ENCODE measurements around the gene MOB2. TPM values are rescaled to one million over a fixed set of nuclear protein-coding genes. Genes with fewer than 3 reads are reported as not detected.
"Not testable (repeated sequence)": the region's sequence is repeated elsewhere in the genome, so short reads cannot be mapped to it uniquely, and the experiment has no call there.

MOB2 gene
- total RNA-seq, 2 experiments from 2014 or later = 49.5 to 52.9 TPM

DNA sequence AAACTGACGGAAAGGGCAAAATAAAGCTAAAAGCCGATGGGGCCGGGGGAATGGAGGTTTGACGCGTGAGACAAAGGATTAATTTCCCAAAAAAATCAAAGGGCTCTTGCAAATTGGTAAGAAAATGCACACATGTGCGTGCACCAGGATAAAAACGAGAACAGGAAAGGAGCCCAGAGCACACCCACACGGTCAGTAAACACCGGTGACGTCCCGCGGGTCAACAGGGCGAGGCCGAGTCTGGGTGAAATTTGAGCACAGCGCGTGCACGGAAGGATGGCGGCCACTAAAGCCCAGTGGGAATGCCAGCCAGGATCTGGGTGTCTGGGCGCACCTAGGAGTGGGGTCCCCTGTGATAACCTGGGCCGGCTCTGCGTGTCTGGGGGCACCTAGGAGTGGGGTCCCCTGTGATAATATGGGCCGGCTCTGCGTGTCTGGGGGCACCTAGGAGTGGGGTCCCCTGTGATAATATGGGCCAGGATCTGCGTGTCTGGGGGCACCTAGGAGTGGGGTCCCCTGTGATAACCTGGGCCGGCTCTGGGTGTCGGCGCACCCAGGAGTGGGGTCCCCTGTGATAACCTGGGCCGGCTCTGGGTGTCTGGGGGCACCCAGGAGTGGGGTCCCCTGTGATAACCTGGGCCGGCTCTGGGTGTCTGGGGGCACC is 52.5 kb downstream of the MOB2 start:
- CTCF ChIA-PET = no interaction called here
- no peak for DNase-seq
- Mint-ChIP-seq H3K27me3 (no peaks in the 10 kb centered on the region), H3K4me3 (no peak overlapping the region), H3K4me1 (no peaks in the 10 kb centered on the region), H3K36me3 (ENCODE audit: low read depth) (no peaks in the 10 kb centered on the region), H3K9me3 (peaks cover under 1% of the 10 kb centered on the region), H3K27ac (no peak overlapping the region)
- POLR2A ChIA-PET = no interaction called here

- Mint-ChIP-seq H3K4me3 (no peak overlapping the region), H3K9me3 (peaks cover 5% of the 10 kb centered on the region), H3K36me3 (ENCODE audit: low read depth) (no peaks in the 10 kb centered on the region), H3K4me1 (no peaks in the 10 kb centered on the region), H3K27me3 (no peaks in the 10 kb centered on the region), H3K27ac (no peak overlapping the region)
- ChIA-PET CTCF (no interaction called here), POLR2A (no interaction called here)
- no peak for DNase-seq
These were observed 53.0 kb downstream of the MOB2 start for GRCh38 chr11:1433568-1433967.

GRCh38 chr11:1428762-1429316 is 57.7 kb downstream of the MOB2 start:
- H3K4me3 Mint-ChIP-seq = no peak overlapping the region
- ChIA-PET CTCF (no interaction called here), POLR2A (no interaction called here)
- H3K9me3 Mint-ChIP-seq = peaks cover 5% of the 10 kb centered on the region
- H3K27me3 Mint-ChIP-seq = no peaks in the 10 kb centered on the region
- no peak for DNase-seq
- H3K4me1 Mint-ChIP-seq = no peaks in the 10 kb centered on the region
- no peak overlapping the region for H3K27ac Mint-ChIP-seq
- H3K36me3 Mint-ChIP-seq (ENCODE audit: low read depth) = no peaks in the 10 kb centered on the region

DNA sequence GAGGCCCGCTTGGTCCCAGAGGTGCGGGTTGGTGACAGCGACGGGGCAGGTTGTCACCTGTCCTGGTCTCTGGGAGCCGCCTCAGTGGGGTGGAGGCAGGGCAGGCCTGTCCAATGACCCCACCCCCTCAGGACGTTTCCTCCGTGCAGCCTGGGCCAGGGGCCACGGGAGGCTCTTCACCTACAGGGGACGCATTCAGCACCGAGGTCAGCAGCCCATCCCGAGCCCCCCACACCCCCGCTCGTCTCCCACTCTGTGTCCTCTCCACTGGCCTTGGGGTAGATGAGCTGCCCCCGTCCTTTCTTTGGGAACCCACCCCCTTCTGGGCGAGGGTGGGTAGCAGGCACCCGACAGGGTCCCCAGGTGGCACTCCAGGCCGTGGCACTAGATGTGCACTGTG is 61.1 kb downstream of the MOB2 start:
- peaks cover 8% of the 10 kb centered on the region for H3K9me3 Mint-ChIP-seq
- H3K36me3 Mint-ChIP-seq (ENCODE audit: low read depth) = no peaks in the 10 kb centered on the region
- no peaks in the 10 kb centered on the region for H3K4me1 Mint-ChIP-seq
- CTCF ChIA-PET = no interaction called here
- no peak overlapping the region for H3K27ac Mint-ChIP-seq
- H3K4me3 Mint-ChIP-seq = no peak overlapping the region
- DNase-seq = no peak
- POLR2A ChIA-PET = no interaction called here
- H3K27me3 Mint-ChIP-seq = no peaks in the 10 kb centered on the region

GRCh38 chr11:1425006-1425405 is 61.6 kb downstream of the MOB2 start:
- CTCF ChIA-PET = no interaction called here
- DNase-seq = no peak
- no peaks in the 10 kb centered on the region for H3K4me1 Mint-ChIP-seq

DNA sequence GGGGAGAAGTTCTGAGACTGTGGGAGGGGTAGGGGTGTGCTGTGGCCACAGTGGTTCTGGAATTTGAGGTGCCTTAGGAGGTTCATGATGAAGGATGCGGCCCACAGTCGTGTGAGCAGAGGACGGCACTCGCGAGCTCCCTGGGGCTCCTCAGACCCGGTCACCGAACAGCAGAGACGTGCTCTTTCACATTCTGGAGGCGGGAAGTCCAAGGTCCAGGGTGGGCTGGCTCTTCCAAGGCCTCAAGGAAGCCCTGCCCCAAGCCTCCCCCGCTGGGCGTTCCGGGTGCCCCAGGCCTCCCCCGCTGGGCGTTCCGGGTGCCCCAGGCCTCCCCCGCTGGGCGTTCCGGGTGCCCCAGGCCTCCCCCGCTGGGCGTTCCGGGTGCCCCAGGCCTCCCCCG is 63.2 kb downstream of the MOB2 start:
- H3K4me3 Mint-ChIP-seq; POLR2A ChIA-PET; H3K27ac Mint-ChIP-seq; H3K4me1 Mint-ChIP-seq; H3K27me3 Mint-ChIP-seq; CTCF ChIA-PET; H3K36me3 Mint-ChIP-seq (ENCODE audit: low read depth); DNase-seq: not testable (repeated sequence)
- H3K9me3 Mint-ChIP-seq = peaks cover 14% of the 10 kb centered on the region

More at GRCh38 chr11:1425006-1425405, 61.6 kb downstream of the MOB2 start:
- H3K9me3 Mint-ChIP-seq = peaks cover 8% of the 10 kb centered on the region
- no peak overlapping the region for H3K27ac Mint-ChIP-seq
- POLR2A ChIA-PET = no interaction called here
- H3K4me3 Mint-ChIP-seq = no peak overlapping the region
- no peaks in the 10 kb centered on the region for H3K36me3 Mint-ChIP-seq (ENCODE audit: low read depth)
- no peaks in the 10 kb centered on the region for H3K27me3 Mint-ChIP-seq

DNA sequence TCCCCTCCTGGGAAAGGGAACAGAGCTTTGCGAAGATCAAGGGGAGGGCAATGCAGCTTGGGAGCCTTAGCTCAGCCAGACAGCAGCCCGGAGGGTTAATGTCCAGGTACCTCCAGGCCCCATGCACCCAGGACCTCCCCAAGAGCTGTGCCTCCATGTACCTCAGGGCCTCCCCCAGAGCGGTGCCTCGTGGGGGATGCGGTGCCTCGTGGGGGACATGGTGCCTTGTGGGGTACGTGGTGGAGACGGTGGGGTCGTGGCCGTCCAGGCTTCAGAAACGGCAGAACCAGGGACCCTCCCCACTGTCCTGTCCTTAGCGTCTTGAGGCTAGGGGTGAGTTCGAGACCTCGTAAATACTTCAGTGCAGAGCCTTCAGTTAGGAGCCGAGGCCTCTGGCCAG is 63.6 kb downstream of the MOB2 start:
- peaks cover 7% of the 10 kb centered on the region for H3K36me3 Mint-ChIP-seq (ENCODE audit: low read depth)
- no peak overlapping the region for H3K27ac Mint-ChIP-seq
- no peak for DNase-seq
- H3K4me3 Mint-ChIP-seq = no peak overlapping the region
- no peaks in the 10 kb centered on the region for H3K4me1 Mint-ChIP-seq
- peaks cover 14% of the 10 kb centered on the region for H3K9me3 Mint-ChIP-seq
- ChIA-PET CTCF (no interaction called here), POLR2A (no interaction called here)
- no peaks in the 10 kb centered on the region for H3K27me3 Mint-ChIP-seq

DNA sequence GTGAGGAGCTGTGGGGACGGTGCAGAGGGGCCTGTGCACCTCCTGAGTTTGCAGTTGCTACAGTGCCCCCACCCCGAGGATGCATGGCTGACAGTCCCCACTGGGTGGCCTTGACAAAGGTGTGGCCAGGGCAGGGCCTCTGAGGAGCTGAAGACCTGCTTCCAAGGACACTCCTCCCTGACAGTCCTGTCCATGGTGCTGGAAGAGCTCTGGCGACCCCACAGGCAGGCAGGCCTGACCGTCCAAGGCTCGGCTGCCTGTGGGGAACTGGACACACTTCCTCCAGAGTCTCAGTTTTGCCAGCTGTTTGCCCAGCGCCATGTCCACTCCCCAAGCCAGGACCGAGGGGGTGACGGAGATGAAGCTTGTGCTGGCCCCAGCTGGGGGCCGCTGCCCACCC is 64.1 kb downstream of the MOB2 start:
- Mint-ChIP-seq H3K4me3 (no peak overlapping the region), H3K27me3 (no peaks in the 10 kb centered on the region), H3K36me3 (ENCODE audit: low read depth) (peaks cover 7% of the 10 kb centered on the region), H3K4me1 (no peaks in the 10 kb centered on the region), H3K9me3 (peaks cover 14% of the 10 kb centered on the region), H3K27ac (no peak overlapping the region)
- ChIA-PET CTCF (no interaction called here), POLR2A (no interaction called here)
- DNase-seq = no peak

- Mint-ChIP-seq H3K27me3 (no peaks in the 10 kb centered on the region), H3K36me3 (ENCODE audit: low read depth) (peaks cover 10% of the 10 kb centered on the region), H3K4me1 (no peaks in the 10 kb centered on the region), H3K27ac (no peak overlapping the region), H3K9me3 (peaks cover 19% of the 10 kb centered on the region), H3K4me3 (no peak overlapping the region)
- ChIA-PET CTCF (no interaction called here), POLR2A (no interaction called here)
- DNase-seq = no peak
These were observed 65.3 kb downstream of the MOB2 start for GRCh38 chr11:1421291-1421690.

DNA sequence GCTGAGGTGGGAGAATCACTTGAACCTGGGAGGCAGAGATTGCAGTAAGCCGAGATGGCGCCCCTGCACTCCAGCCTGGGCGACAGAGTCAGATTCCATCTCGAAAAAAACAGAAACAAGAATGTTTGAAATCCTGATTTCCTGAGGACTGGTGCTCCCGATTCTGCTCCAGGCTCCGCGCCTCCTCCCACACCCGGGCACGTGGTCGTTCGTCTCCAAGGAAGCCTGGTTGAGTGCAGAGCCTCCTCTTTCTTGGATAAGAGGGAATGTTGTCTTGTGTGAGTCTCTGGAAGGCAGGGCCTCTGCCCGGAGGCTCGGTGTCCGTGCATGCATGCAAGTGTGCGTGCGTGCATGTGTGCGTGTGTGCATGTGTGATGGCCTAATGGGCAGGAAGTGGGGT is 66.8 kb downstream of the MOB2 start:
- Mint-ChIP-seq H3K27me3 (no peaks in the 10 kb centered on the region), H3K27ac (no peak overlapping the region), H3K4me1 (no peaks in the 10 kb centered on the region), H3K36me3 (ENCODE audit: low read depth) (peaks cover 10% of the 10 kb centered on the region), H3K9me3 (peaks cover 20% of the 10 kb centered on the region), H3K4me3 (no peak overlapping the region)
- ChIA-PET CTCF (no interaction called here), POLR2A (no interaction called here)
- no peak for DNase-seq

Other genes with a start within 250 kb of the MOB2 start
- gene TOLLIP, start 177.1 kb downstream of the MOB2 start, total RNA-seq = 10 to 100 TPM; 33.9 to 36.8 TPM
- under 1 TPM in 1 of 2 experiments, not detected in 1; 0.18 TPM for gene BRSK2, start 96.8 kb downstream of the MOB2 start, total RNA-seq
- gene DUSP8, start 85.5 kb upstream of the MOB2 start, total RNA-seq = 1 to 10 TPM; 2.6 to 2.7 TPM
- gene KRTAP5-1, start 98.5 kb upstream of the MOB2 start, total RNA-seq = not detected
- not detected for gene KRTAP5-2, start 111.5 kb upstream of the MOB2 start, total RNA-seq
- not detected for gene KRTAP5-3, start 121.7 kb upstream of the MOB2 start, total RNA-seq
- not detected for gene KRTAP5-4, start 135.4 kb upstream of the MOB2 start, total RNA-seq
- not detected for gene KRTAP5-5, start 143.0 kb upstream of the MOB2 start, total RNA-seq
- gene KRTAP5-6, start 210.4 kb upstream of the MOB2 start, total RNA-seq = not detected